GM21447 (cell line): ENCODE results near the gene EMC9.

Experiments used
- ATAC-seq: cut with Tn5 transposase; IDR thresholded peaks from one replicate; pipeline ENCODE4 v1.9.1; 2021; ENCODE audit not compliant: unreplicated experiment

Gene EMC9

GRCh38 chr14:24149302-24149969 is 8.0 kb upstream of the EMC9 start:
- no peak for ATAC-seq

- ATAC-seq = no peak
Measured at GRCh38 chr14:24147761-24148428, 6.5 kb upstream of the EMC9 start.

- peak; percentile 82 for ATAC-seq
Measured at GRCh38 chr14:24146978-24147760, 5.8 kb upstream of the EMC9 start, which contains the start of gene RNF31. Gene RNF31 (plus strand): TSS chr14:24147498. CDS start chr14:24147699, 201 bp downstream.

- ATAC-seq = peak; percentile 57
Measured at GRCh38 chr14:24146453-24146977, 5.1 kb upstream of the EMC9 start, which contains the start of gene PSME2. Gene PSME2 (minus strand): TSS chr14:24146610. CDS start chr14:24146581, 29 bp downstream.

GRCh38 chr14:24145690-24146452 is 4.5 kb upstream of the EMC9 start:
- ATAC-seq = no peak

GRCh38 chr14:24145219-24145618 is 3.8 kb upstream of the EMC9 start:
- no peak for ATAC-seq

- ATAC-seq = no peak
Measured at GRCh38 chr14:24144451-24144850, 3.1 kb upstream of the EMC9 start.

GRCh38 chr14:24143511-24143910 is 2.1 kb upstream of the EMC9 start:
- ATAC-seq = no peak

- no peak for ATAC-seq
Measured at GRCh38 chr14:24139272-24139934, 2.0 kb downstream of the EMC9 start.

GRCh38 chr14:24138396-24139271 is 2.8 kb downstream of the EMC9 start:
- no peak for ATAC-seq

- no peak for ATAC-seq
Measured at GRCh38 chr14:24137529-24138395, 3.6 kb downstream of the EMC9 start.

- ATAC-seq = no peak
Measured at GRCh38 chr14:24136684-24137528, 4.5 kb downstream of the EMC9 start.

GRCh38 chr14:24135834-24136683 is 5.3 kb downstream of the EMC9 start, which contains the start of gene PSME1:
Gene PSME1 (plus strand): TSS chr14:24136194. CDS start chr14:24136263, 69 bp downstream.
- ATAC-seq = peak; percentile 82

- ATAC-seq = no peak
Measured at GRCh38 chr14:24135584-24135833, 5.9 kb downstream of the EMC9 start.

GRCh38 chr14:24133735-24134134 is 7.7 kb downstream of the EMC9 start:
- no peak for ATAC-seq

GRCh38 chr14:24132976-24133375 is 8.4 kb downstream of the EMC9 start:
- ATAC-seq = no peak
